GM19099 (cell line): ENCODE measurements around the gene CTSC.

Experiments
- POLR2A ChIP-seq: IDR thresholded peaks from 3 replicates; pipeline ENCODE4 v1.6.1; 2011; ENCODE audit warnings: low read depth; ENCODE audit not compliant: insufficient read length; ENCODE audit errors: extremely low read depth

CTSC gene

DNA sequence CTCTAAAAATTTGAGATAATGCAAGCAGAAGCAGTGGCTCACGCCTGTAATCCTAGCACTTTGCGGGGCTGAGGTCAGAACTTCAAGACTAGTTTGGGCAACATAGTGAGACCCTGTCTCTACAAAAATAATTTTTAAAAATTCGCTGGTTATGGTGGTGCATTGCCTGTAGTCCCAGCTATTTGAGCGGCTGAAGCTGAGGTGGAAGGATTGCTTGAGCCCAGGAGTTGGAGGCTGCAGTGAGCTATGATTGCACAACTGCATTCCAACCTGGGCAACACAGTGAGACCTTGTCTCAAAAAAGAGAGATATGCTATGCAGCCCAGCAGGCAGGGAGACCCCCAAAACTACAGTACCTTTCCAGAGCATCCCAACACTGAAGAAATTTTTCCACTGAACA is 2.3 kb downstream of the CTSC start:
- no peak for TF ChIP-seq POLR2A

DNA sequence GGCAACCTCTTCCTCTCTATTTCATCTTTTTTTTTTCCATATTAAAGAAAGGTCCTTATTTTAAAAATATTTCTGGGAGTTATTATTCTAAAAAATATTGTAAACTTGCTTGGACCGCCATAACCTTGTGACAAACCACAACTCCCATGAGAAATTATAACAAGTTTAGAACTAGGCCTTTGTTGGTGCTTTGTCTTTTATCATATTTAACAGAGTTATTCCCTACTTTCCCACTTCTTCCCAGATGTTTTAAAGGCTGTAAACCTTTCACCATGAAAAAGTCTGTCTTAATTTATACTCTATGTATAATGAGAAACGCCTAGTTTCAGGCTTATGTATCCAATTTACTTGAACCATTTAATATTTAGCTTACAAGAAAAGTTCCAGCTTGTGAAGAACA is 3.7 kb downstream of the CTSC start:
- TF ChIP-seq POLR2A = no peak

DNA sequence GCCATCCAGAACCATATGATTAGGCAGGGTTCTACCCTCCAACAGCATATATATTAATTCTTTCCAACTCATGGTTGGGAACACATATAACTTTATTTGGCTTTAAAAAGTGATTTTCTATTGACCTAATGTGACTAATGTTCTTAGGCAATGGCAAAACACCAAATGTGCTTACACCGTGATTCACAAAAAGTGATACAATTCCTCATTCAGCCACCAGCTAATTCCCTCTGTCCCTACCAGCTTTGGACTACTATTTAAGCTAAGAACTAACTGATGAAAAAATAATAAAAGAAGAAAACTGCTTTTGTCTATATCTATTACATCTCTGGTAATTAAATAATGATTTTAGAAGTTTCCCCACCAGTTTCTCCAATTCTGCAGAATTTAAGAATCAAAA is 4.7 kb downstream of the CTSC start:
- no peak for TF ChIP-seq POLR2A

DNA sequence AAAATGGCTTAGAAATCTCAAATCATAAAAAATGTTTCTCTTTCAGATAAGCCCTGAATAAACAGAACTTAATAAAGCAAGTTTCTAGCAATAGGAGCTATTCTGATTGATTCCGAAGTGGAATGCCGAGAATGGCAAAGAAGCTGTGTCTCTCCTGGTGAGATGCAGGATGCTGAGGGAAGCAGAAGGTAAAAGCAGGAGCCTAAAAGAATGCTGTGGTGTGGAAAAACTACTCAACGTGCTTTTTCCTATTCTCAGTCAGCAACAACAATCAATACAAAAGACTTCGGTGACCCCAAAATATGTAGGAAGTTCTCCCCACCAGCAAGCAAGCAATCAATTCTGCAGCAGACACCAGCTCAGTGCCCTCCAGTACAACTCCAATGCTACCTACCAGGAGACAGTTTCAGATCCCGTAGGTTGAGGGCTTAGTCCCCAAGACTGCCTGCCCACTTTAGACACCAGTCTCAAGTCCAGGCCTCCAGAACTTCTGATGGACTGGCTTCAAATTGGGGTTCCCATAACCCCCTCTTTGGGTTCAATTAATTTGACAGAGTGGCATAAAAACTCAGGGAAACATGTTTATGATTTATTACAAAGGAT is 6.6 kb downstream of the CTSC start:
- TF ChIP-seq POLR2A = no peak

GRCh38 chr11:88329563-88330250 is 7.8 kb downstream of the CTSC start:
- TF ChIP-seq POLR2A = peak; percentile 6

DNA sequence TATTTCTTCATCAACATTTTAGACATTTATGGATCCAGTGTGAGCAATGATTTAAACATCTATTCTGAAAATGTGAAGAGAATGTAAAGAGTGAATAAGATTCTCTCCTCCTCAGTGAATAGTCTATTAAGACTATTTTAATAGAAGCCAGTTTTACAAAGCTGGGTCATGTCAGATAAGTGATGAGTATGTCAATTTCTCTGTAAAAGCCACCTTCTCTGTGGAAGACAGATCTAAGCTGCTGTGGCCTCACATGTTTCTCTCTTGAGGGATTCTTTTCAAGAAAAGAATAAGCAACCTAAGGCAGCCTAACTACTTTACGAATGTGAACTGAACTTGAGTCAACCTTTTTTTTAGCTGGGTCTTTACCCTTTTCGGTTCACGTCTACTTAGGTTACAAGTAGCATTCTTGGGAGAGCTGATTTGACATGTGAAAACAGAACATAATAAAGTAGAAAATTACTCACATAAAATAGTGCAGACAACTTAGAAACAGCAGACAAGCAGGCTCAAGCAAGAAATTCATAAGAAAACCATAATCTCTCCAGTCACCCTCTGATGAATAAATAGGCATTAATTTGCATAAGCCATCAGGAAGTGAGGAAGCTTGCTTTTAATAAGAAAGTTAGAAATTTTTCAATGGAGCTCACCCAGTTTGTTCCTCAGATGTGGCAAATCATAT is 9.9 kb downstream of the CTSC start:
- TF ChIP-seq POLR2A = peak; percentile 24

- no peak for TF ChIP-seq POLR2A
These were observed 10.5 kb downstream of the CTSC start for GRCh38 chr11:88327061-88327460.

DNA sequence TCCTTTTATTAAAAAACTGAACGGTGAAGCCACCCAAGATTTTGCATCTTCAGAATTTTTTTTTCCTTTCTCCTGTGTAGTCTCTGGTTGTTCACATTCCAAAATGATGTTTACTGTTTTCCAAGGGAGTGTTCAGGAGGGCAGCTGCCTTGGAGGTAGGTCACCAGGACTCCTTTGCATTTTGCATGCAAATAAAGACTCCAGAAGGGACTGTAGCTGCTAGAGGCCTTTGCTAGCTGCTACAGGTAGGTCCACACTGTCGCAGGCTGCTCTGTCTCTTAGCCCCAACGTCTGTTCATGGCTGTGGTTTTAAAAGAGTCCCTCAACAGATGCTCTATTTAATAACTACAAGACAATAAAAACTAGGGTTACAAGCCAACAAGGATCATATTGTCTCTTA is 11.4 kb downstream of the CTSC start:
- no peak for TF ChIP-seq POLR2A

DNA sequence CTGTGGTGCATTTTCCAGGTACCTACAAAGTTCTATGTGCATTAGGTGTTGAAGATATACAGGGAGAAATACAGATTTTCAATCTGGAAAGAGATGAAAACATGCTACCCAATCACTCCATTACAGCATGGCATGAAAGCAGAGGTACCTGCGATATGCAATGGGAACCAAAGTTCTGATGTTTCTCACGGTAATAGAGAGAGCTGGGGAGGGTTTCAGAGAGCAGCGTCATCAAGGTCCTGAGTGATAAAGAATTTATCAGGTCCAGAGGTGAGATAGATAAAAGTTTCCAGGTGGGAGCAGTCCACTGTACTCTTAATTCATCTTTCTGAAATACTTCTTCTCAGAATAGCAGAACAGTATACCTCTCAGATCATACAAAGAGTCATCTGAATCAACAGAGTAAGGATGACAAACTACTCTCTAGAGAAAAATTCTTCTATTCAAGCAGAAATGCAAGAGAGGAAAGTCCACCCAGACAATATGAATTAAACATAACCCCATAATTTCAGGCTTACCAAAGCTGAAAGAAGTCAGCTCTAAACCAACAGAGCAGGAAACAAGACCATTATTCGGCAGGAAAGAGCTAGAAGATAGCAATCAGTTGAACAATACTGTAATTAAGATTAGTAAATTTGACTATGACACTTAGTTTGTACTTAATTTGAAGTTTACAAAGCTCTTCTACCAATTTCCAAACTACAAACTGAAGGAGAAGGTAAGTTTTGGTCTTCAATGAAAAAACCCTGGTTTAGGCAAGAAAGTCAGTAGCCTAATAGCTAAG is 12.8 kb downstream of the CTSC start:
- TF ChIP-seq POLR2A = no peak

DNA sequence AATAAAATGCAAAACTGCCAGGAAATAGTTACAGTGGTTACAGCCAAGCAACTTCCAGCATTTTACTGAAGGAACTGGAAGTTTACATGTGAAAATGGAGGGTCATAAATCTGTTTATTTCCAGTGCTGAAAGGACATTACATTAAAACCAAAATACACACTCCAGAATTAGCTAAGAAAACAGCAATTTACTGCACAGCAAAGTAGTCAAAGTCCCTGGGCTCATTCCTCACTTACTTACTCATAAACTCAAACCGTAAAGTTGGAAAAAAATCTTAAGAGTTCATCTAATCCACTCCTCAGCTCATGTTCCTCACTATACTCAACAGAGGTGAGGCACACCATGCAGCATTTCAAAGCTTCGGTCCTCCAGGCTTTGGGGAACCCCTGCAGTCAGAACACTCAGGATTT is 17.4 kb downstream of the CTSC start:
- no peak for TF ChIP-seq POLR2A

- no peak for TF ChIP-seq POLR2A
These were observed 19.5 kb downstream of the CTSC start for GRCh38 chr11:88318017-88318416.

DNA sequence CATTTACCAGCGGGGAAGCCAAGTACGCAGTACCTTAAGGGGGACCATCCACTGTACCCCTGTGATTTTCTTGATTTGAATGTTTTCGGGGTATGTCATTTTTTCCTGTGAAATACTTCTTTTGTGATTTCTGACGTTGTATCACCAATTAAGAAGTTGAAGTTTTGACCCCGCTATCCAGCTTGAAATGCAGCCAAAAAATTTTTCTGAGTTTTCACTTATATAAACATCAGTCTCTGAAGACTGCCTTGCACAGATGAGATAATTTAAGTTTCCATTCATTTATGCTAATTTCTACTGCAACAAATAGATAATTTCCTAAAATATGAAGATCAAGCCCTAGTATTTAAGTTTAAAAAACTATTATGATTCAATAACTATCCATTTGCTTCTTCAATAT is 20.0 kb downstream of the CTSC start:
- no peak for TF ChIP-seq POLR2A

DNA sequence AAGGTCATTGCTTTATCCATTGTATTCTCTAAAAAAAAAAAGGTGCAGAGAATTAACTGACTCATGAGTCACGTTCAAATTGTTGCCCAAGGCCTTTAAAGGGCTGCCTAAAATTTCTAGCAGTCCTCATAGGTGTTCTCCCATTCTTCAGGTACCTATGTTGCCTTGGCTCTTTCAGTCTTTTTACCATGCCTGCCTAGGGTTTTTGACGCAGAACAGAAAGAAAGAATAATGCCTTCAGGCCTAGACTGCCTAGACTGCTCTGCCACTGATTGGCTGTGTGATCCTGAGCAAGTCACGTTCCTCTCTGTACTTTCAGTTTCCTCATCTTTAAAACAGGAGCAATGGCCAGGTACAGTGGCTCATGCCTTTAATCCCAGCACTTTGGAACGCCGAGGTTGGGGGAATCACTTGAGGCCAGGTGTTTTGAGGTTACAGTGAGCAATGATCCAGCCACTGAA is 21.5 kb downstream of the CTSC start:
- no peak for TF ChIP-seq POLR2A

GRCh38 chr11:88315015-88315414 is 22.5 kb downstream of the CTSC start:
- no peak for TF ChIP-seq POLR2A

DNA sequence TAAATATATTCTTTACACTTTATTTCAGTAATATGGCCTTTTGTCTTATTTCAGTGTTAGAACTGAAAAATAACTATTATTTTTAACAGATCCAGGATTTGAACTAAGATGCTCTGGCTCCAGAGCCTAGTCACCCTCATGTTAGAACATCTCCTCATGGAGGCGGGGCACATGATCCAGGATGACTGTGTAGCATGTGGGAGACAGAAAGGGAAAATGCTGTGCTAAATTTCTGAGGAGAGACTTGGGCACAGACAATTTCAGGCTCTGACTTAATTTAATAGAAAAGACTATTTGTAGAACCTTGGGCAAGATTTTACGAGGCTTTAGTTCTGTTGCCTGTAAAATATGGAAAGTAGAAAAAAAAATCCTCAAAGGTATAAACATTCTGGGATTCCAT is 24.1 kb downstream of the CTSC start:
- no peak for TF ChIP-seq POLR2A
